Retinal pigment epithelial cell (primary cell): ENCODE measurements around the gene POLDIP2.
A peak's percentile ranks its signal among the peaks of the same experiment; 100 is the strongest.

Experiments
- DNase-seq: peaks from one replicate; pipeline ENCODE4 v3.0.0-alpha.2; 2010; ENCODE audit warnings: low read depth
- H3K4me3 ChIP-seq: 2 replicates; pipeline ENCODE4 v1.5.1; 2011; ENCODE audit warnings: mild to moderate bottlenecking, low read length, control low read depth, moderate library complexity
- TF ChIP-seq, protein P1 (sequence below): conservative IDR thresholded peaks from 2 replicates; pipeline ENCODE4 v1.5.1; 2011; ENCODE audit warnings: low read depth, low read length, control low read depth, inconsistent platforms

The POLDIP2 gene

DNA sequence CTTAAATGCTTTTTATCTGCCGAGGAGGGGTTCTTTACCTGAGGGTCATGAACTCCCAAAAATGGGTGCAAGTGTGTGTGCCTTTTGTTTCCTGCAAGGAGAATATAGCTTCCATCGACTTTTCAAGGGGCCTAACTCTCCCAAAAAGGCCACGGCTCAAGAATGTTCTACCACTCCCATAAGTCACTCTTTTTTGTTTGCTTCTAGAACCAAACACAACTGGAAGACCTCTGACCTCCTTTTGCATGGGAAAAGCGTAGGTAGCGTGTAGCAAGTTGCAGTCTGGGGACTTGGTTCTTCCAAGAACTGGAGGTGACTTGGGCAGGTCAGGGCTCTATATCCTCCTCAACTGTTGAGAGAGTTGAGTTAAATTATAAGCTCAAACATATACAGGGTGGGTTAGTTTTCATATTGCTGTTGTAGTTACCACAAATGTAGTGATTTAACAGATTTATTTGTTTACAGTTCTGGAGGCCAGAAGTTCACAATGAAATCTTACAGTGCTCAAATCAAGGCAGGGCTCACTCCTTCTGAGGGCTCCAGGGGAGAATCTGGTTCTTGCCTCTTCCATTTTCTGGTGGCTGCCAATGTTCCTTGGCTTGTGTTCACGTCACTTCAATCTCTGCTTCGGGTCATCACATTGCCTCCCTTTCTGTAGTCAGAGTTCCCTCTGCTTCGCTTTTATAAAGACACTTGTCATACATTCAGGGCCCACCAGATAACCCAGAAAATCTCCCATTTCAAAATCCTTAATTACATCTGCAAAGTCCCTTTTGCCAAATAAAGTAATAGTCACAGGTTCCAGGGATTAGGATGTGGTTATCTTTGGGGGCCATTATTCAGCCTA, 36.9 kb downstream of the POLDIP2 start:
- H3K4me3 ChIP-seq = peak overlapping the region; percentile 76
- TF ChIP-seq, protein P1, sequence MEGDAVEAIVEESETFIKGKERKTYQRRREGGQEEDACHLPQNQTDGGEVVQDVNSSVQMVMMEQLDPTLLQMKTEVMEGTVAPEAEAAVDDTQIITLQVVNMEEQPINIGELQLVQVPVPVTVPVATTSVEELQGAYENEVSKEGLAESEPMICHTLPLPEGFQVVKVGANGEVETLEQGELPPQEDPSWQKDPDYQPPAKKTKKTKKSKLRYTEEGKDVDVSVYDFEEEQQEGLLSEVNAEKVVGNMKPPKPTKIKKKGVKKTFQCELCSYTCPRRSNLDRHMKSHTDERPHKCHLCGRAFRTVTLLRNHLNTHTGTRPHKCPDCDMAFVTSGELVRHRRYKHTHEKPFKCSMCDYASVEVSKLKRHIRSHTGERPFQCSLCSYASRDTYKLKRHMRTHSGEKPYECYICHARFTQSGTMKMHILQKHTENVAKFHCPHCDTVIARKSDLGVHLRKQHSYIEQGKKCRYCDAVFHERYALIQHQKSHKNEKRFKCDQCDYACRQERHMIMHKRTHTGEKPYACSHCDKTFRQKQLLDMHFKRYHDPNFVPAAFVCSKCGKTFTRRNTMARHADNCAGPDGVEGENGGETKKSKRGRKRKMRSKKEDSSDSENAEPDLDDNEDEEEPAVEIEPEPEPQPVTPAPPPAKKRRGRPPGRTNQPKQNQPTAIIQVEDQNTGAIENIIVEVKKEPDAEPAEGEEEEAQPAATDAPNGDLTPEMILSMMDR = no peak
- no peak for DNase-seq

GRCh38 chr17:28319598-28319935, 37.8 kb downstream of the POLDIP2 start:
- TF ChIP-seq, protein P1 = no peak
- DNase-seq = no peak
- H3K4me3 ChIP-seq = peak overlapping the region; percentile 76

DNA sequence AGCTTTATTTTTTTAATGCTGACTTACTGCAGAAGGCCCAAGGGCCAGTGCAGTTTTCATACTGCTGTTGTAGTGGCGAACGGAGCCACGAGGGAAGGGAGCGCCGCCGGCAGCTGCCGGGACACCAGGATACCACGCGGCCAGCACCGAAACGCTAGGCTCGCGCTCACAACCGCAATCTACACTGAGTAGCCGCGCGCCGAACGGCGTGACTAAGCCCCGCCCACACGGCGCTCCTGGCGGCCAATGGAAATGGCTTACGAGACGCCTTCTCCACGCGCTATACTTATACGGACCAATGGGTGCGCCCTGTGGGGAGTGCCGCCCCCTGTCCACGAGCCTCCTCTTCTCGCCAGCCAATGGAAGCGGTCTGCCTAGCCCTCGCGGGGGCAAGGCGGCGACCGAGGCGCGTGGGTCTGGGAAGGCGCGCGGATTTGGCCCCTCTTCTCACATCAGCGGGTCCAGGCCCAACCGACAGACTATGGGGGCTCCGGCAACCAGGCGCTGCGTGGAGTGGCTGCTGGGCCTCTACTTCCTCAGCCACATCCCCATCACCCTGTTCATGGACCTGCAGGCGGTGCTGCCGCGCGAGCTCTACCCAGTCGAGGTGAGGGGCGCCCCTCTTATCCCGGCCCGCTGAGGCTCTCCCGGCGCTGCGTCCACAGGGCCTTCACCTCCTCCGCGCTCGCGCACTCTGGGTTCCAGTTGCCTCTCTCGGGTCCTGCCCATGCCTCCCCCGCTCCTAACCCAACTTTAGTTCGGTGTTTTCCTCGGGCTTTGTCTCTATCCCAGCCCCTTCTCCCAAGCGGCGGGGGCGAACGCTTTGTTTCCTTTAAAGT, 38.3 kb downstream of the POLDIP2 start, which contains the start of gene TMEM97:
TMEM97 (plus strand) TSS at position 442 of the 839 bp plus-strand sequence; CDS start at position 482, 40 bp downstream.
- TF ChIP-seq, protein P1 = peak; percentile 14
- H3K4me3 ChIP-seq = peak within 1 kb of the TSS; percentile 76
- peak; percentile 91 for DNase-seq

DNA sequence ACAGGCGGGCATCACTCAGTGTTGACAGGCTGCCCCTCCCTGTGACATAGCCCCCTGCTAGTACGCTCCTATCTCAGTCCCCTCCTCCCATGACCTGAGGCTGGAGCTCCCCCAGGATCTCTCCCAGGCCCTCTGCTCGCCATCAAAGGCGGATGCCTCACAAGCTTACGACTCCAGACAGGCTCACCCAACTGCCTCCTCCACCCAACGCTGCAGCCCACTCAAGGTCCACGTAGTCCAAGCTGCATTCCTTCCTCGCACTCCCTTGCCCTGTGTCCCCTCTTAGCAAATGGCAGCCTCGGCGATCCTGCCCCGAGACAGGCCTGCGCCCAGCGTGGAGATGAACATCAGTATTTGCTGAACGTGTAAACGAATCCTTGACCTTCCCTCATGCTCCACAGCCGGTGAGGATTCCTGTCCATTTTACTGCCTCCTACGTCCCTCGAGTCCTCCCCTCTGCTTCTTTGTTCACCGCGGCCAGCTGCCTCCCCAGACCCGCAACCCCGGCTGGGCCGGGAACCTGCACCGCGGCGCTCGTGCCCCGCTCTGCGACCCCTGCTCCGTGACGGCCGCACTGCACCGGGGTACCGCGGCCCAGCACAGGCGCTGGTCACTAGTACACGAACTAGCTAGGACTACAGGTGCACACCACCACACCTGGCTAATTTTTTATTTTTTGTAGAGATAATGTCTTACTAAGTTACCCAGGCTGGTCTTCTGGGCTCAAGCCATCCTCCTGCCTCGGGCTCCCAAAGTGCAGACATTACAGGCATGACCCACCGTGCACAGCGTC, 39.2 kb downstream of the POLDIP2 start:
- H3K4me3 ChIP-seq = peak overlapping the region; percentile 76
- TF ChIP-seq, protein P1 = no peak
- DNase-seq = no peak

DNA sequence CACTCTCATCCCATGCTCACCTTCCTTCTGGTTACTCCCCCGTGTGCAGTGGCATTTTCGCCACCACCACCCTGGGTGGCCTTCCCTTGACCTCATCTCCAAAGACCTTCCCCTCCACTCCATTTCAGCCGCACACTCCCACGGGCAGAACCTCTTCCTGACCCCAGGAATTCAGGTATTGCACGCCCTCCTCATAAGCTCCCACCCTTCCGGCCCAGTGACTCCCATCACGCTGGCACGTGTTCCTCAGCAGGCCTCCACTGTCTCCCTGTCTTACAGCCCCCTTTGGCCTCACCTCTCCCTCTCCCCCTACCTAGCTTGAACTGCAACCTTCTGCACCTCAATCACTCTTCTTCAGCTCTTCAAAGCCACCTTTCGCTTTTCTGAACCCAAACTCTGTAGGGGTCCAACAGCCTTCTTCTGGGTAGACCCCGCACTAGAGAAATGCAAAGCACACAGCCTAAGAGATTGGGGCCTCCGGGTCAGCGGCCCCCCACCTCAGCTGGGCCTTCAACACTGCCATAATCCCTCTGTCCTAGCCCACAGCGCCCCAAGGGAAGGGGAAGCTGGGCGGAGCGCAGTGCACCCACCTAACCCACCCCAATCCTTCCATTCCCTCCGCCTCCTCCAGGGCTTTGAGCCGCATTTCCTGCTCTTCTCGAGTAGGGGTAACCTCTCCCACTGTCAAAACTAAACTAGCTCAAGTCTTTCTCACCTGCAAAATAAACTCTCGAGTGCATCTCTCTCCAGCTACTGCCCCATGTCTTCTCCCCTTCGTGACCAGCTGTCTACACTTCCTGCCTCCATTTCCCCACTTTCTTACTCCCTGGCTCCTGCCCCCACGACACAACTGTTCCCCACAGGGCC, 40.0 kb downstream of the POLDIP2 start:
- no peak overlapping the region for H3K4me3 ChIP-seq
- TF ChIP-seq, protein P1 = no peak
- no peak for DNase-seq
